PC-3 (cell line): ENCODE measurements around the gene KRTAP19-1.

Experiments
- CTCF ChIP-seq: fragments of 300-600 bp; sonication (generic); conservative IDR thresholded peaks from 2 replicates; pipeline ENCODE4 v1.5.1; 2017; ENCODE audit warnings: antibody characterized with exemption, low read depth, mild to moderate bottlenecking, low read length
- EZH2 ChIP-seq: fragments of 300-600 bp; sonication (generic); IDR thresholded peaks from one replicate; pipeline ENCODE4 v1.6.1; 2017; ENCODE audit warnings: antibody characterized with exemption, mild to moderate bottlenecking, low read length; ENCODE audit not compliant: unreplicated experiment

- no peak for TF ChIP-seq CTCF
- TF ChIP-seq EZH2 = no peak
These were observed 2.0 kb upstream of the KRTAP19-1 start for GRCh38 chr21:30482130-30482529.
